ENCODE data around the gene LRIG2.

DNA sequence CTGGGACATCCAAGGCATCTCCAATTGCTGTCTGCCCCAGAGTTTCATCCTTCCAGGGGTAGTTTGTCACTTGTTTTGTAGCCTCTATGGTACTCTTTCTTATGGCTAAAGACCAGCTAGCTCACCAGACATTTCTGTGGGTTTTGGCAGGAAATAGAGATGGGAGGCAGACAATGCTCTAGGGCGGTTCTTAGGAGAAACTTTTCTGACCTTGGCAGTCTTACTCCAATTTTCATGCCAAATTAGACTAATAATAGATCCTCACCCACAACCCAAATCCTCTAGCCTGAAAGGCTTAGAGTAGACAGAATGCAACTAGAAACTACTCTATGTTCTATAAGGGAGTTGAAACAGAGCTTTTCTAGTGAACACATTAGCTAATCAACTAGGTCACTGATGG, 69.8 kb downstream of the LRIG2 start:
- TF ChIP-seq, protein P1, sequence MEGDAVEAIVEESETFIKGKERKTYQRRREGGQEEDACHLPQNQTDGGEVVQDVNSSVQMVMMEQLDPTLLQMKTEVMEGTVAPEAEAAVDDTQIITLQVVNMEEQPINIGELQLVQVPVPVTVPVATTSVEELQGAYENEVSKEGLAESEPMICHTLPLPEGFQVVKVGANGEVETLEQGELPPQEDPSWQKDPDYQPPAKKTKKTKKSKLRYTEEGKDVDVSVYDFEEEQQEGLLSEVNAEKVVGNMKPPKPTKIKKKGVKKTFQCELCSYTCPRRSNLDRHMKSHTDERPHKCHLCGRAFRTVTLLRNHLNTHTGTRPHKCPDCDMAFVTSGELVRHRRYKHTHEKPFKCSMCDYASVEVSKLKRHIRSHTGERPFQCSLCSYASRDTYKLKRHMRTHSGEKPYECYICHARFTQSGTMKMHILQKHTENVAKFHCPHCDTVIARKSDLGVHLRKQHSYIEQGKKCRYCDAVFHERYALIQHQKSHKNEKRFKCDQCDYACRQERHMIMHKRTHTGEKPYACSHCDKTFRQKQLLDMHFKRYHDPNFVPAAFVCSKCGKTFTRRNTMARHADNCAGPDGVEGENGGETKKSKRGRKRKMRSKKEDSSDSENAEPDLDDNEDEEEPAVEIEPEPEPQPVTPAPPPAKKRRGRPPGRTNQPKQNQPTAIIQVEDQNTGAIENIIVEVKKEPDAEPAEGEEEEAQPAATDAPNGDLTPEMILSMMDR (IDR thresholded peaks at IDR 0.05), result no peak
- no peak for TF ChIP-seq EP300 (IDR thresholded peaks at IDR 0.05)
- no peak for TF ChIP-seq POLR2A (IDR thresholded peaks at IDR 0.05)

Data from sigmoid colon (tissue), 4 donors.